Measurements from ENCODE around the gene LSM3. TPM values are rescaled to one million over a fixed set of nuclear protein-coding genes. Genes with fewer than 3 reads are reported as not detected.

LSM3 gene
- total and polyA plus RNA-seq, 2 experiments from 2014 or later = 12.4 to 22.1 TPM

- Histone ChIP-seq H4K20me1 (ENCODE audit: insufficient read depth, poor library complexity, severe bottlenecking) (no peaks in the 10 kb centered on the region), H3K36me3 (replicated peaks; ENCODE audit: insufficient read depth, low read depth) (no peaks in the 10 kb centered on the region), H3K79me2 (no peaks in the 10 kb centered on the region), H3K9me2 (replicated peaks; ENCODE audit: insufficient read depth) (no peaks in the 10 kb centered on the region), H3K4me1 (ENCODE audit: insufficient read depth) (peaks cover 44% of the 10 kb centered on the region), H3K4me2 (peak overlapping the region; percentile 29), H3K4me3 (no peak overlapping the region), H3K27me3 (no peaks in the 10 kb centered on the region), H3K9me3 (ENCODE audit: low read depth) (no peaks in the 10 kb centered on the region), H3K27ac (peak overlapping the region; percentile 46), H2AFZ (no peak overlapping the region)
- DNase-seq (ENCODE audit: low spot score) = no peak
- no peak for TF ChIP-seq EZH2phosphoT487 (IDR thresholded peaks at IDR 0.05; ENCODE audit: low read depth, severe bottlenecking, unreplicated experiment)
- TF ChIP-seq CTCF (IDR thresholded peaks at IDR 0.05; ENCODE audit: poor library complexity) = no peak
- no peak for TF ChIP-seq EZH2 (IDR thresholded peaks at IDR 0.05; ENCODE audit: borderline replicate concordance)
- 32% methylated on average over 5 of the region's 5 CpGs for WGBS (ENCODE audit: low lambda C conversion rate, missing lambda C conversion rate)
Measured at GRCh38 chr3:14208977-14209394, 30.4 kb downstream of the LSM3 start.

GRCh38 chr3:14209581-14210289 is 31.1 kb downstream of the LSM3 start:
- no peak for DNase-seq (ENCODE audit: low spot score)
- Histone ChIP-seq H4K20me1 (ENCODE audit: insufficient read depth, poor library complexity, severe bottlenecking) (no peaks in the 10 kb centered on the region), H3K27me3 (no peaks in the 10 kb centered on the region), H3K4me2 (peak overlapping the region; percentile 19), H3K4me3 (no peak overlapping the region), H3K9me3 (ENCODE audit: low read depth) (no peaks in the 10 kb centered on the region), H2AFZ (no peak overlapping the region), H3K9me2 (replicated peaks; ENCODE audit: insufficient read depth) (no peaks in the 10 kb centered on the region), H3K4me1 (ENCODE audit: insufficient read depth) (peaks cover 36% of the 10 kb centered on the region), H3K36me3 (replicated peaks; ENCODE audit: insufficient read depth, low read depth) (no peaks in the 10 kb centered on the region), H3K79me2 (no peaks in the 10 kb centered on the region), H3K27ac (peak overlapping the region; percentile 56)
- WGBS (ENCODE audit: low lambda C conversion rate, missing lambda C conversion rate) = 62% methylated on average over 14 of the region's 14 CpGs
- no peak for TF ChIP-seq EZH2phosphoT487 (IDR thresholded peaks at IDR 0.05; ENCODE audit: low read depth, severe bottlenecking, unreplicated experiment)
- TF ChIP-seq CTCF (IDR thresholded peaks at IDR 0.05; ENCODE audit: poor library complexity) = no peak
- TF ChIP-seq EZH2 (IDR thresholded peaks at IDR 0.05; ENCODE audit: borderline replicate concordance) = no peak

GRCh38 chr3:14210290-14210688 is 31.7 kb downstream of the LSM3 start:
- 48% methylated on average over 3 of the region's 3 CpGs for WGBS (ENCODE audit: low lambda C conversion rate, missing lambda C conversion rate)
- no peaks in the 10 kb centered on the region for H4K20me1 ChIP-seq (ENCODE audit: insufficient read depth, poor library complexity, severe bottlenecking)
- H3K9me3 ChIP-seq (ENCODE audit: low read depth) = no peaks in the 10 kb centered on the region
- H3K4me1 ChIP-seq (ENCODE audit: insufficient read depth) = peaks cover 36% of the 10 kb centered on the region
- TF ChIP-seq EZH2 (IDR thresholded peaks at IDR 0.05; ENCODE audit: borderline replicate concordance) = no peak
- no peak for TF ChIP-seq EZH2phosphoT487 (IDR thresholded peaks at IDR 0.05; ENCODE audit: low read depth, severe bottlenecking, unreplicated experiment)
- TF ChIP-seq CTCF (IDR thresholded peaks at IDR 0.05; ENCODE audit: poor library complexity) = no peak
- DNase-seq (ENCODE audit: low spot score) = no peak
- peak overlapping the region; percentile 19 for H3K4me2 ChIP-seq
- H2AFZ ChIP-seq = no peak overlapping the region
- H3K36me3 ChIP-seq (replicated peaks; ENCODE audit: insufficient read depth, low read depth) = no peaks in the 10 kb centered on the region
- H3K79me2 ChIP-seq = no peaks in the 10 kb centered on the region
- H3K4me3 ChIP-seq = no peak overlapping the region
- no peak overlapping the region for H3K27ac ChIP-seq
- H3K27me3 ChIP-seq = no peaks in the 10 kb centered on the region
- no peaks in the 10 kb centered on the region for H3K9me2 ChIP-seq (replicated peaks; ENCODE audit: insufficient read depth)

Data from hepatocyte (in vitro differentiated cells).